Measurements from ENCODE around the gene GKN2.

DNA sequence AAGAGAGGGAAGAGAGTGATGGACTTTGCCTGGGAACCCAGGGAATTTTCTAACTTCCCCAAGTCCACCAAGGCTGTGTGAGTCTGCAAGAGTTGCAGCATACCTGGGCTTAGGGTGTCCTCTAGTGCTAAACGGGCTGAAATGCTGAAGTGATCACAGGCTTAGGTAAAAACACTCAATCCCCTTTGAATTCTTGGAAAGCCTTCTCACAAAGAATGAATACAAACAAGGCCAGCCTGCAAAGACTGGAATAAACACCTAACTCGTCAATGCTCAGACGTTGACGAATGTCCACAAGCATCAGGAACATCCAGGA, 51.5 kb downstream of the GKN2 start:
- no peak for TF ChIP-seq AKAP8 (CRISPR knock-in tag; IDR thresholded peaks at IDR 0.05)
- no peak for TF ChIP-seq SMAD3 (CRISPR knock-in tag; IDR thresholded peaks at IDR 0.05)
- TF ChIP-seq YY1 (IDR thresholded peaks at IDR 0.05; ENCODE audit: insufficient read depth, insufficient replicate concordance, low read depth, low read length), result no peak
- TF ChIP-seq KLF16 (CRISPR knock-in tag; IDR thresholded peaks at IDR 0.05), result no peak
